HG03469 (cell line): ENCODE data around the gene IGFBP5.

Experiments
- ATAC-seq: cut with Tn5 transposase; IDR thresholded peaks from one replicate; pipeline ENCODE4 v1.9.1; 2021; ENCODE audit warnings: mild to moderate bottlenecking, moderate library complexity, moderate number of reproducible peaks; ENCODE audit not compliant: unreplicated experiment

IGFBP5 gene

DNA sequence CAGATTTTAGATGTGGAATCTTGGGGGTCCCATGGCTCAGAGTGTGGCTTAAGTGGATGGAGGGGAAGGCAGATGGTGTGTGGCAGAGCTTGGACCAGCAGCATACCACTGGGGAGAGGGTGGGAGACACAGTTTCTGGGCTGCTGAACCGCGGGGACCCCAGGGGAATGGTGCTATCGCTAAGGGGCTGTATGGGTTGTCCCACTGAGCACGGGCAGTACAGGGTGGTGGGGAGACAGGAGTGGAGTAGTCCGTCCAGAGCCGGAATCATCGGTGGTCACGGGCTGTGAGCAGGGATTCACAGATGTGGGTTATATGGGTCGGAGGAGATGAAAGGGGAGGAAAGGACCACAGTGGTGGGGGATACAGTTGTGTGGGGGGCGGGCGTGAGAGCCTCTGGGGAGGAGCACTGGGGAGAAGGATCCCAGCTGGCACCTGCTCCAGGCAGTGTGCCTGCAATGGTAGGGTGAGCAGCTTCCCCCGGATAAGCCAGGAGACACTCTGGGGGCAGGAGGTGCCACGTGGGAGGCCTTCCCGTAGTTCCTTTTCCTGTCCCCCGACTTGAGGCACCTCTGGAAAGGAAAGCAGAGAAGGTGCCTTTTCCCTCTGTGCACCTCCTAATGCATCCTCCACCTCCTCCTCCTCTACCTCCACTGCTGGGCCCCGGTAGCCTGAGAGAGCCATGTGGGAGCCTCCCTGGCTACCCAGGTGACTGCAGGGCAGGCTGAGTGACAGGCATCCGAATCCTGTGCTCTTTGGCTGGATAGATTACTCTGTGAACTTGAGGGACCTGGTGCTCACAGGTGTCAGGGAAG is 24.9 kb downstream of the IGFBP5 start:
- no peak for ATAC-seq

DNA sequence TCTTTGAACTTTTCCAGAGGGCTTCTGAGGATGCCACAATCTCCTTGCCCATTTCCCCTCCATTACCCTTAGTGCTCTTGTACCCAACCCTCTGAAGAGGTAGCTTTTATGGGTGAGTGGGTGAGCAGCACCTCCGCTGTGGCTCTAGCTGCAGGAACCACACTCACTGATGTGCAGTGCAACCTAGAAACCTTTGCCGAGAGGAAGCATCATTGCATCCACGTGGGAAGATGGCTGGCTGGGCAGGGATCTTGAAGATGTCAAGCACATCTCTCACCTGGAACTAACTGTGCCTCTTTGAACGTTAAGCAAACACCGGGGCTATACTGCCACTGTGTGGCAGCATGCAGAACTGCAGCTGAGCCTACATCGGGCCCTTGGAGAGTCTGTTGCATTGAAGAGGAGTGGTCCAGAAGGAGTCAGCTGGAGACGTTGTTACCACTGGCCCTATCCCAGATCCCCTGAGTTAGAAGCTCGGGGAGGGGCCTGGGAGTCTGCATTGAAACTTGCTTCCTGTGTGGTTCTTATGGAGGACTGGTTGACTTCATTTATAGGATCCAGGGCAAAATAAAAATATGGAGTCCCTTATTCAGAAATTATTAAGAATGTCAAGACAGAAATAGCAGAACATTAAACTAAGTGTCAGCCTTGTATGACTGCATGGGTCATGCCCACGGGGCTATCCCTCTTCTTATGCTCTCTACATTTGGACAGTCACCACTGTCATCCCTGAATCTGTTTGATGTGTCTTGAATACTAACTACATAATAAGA is 28.7 kb downstream of the IGFBP5 start:
- no peak for ATAC-seq

DNA sequence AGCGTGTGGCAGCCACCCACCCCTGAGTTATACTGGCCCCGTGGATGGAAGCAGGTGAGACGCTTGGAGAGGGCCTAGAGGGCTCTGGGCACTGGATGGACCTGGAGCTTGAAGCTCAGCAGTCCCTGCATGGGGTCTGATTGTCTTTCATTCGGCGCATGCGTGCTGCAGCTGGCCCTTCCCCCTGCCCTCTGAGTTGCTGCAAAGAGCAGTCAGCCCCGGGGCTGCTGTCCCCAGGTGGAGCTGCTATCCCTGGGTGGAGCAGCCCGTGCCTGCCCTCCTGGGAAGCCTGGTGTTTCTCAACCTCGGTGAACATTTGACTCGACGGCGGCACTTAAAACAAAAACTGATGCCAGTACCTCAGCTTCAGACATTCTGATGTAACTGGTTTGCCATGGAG is 29.6 kb downstream of the IGFBP5 start:
- ATAC-seq = no peak

GRCh38 chr2:216665242-216665641 is 30.1 kb downstream of the IGFBP5 start:
- no peak for ATAC-seq

DNA sequence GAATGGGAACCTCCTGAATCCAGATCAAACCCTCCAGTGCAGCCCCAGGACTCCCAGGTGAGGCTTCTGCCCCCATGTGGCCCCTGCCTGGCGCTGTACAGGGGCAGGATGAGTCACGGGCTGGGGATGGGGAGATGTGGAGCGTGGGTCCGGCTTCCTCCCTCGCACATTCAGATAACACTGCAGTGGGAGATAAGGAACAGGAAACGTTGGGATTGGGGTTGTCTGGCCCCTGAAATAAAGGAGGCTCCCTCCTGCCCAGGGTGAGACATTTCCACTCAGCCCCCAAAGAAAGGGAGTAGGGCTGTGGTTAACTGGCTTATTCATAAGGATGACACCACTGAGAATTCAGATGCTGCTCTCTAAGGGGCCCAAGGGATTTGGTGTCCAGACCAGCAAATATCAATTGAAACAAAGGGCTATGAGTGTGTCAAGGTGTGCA is 30.7 kb downstream of the IGFBP5 start:
- no peak for ATAC-seq

DNA sequence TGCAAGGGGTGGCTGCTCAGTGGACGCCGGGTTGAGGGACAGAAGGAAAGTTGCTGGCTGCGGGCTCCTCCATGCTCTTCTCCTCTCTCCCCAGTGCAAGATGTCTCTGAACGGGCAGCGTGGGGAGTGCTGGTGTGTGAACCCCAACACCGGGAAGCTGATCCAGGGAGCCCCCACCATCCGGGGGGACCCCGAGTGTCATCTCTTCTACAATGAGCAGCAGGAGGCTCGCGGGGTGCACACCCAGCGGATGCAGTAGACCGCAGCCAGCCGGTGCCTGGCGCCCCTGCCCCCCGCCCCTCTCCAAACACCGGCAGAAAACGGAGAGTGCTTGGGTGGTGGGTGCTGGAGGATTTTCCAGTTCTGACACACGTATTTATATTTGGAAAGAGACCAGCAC is 31.5 kb downstream of the IGFBP5 start:
- no peak for ATAC-seq

- ATAC-seq = no peak
These were observed 32.2 kb downstream of the IGFBP5 start for GRCh38 chr2:216663106-216663505.

GRCh38 chr2:216661639-216662375 is 33.5 kb downstream of the IGFBP5 start:
- no peak for ATAC-seq

- no peak for ATAC-seq
These were observed 34.3 kb downstream of the IGFBP5 start for GRCh38 chr2:216661051-216661450.

GRCh38 chr2:216660496-216660895 is 34.9 kb downstream of the IGFBP5 start:
- no peak for ATAC-seq

GRCh38 chr2:216659276-216659675 is 36.1 kb downstream of the IGFBP5 start:
- ATAC-seq = no peak

DNA sequence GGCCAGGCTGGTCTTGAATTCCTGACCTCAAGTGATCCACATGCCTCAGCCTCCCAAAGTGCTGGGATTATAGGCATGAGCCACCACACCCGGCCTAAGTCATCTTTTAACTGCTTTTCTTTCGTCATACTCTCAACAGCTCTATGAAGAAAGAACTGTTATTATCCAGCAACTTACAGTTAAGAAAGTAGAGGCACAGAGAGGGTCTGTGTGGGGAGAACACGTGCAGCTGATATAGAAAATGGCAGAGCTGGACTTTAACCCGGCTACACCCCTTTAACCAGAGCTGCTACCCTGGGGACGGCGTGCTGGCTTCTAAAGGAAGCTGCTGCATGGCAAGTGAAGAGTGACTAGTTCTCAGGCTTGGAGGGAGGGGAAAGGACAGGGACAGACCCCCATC is 36.6 kb downstream of the IGFBP5 start:
- ATAC-seq = no peak

DNA sequence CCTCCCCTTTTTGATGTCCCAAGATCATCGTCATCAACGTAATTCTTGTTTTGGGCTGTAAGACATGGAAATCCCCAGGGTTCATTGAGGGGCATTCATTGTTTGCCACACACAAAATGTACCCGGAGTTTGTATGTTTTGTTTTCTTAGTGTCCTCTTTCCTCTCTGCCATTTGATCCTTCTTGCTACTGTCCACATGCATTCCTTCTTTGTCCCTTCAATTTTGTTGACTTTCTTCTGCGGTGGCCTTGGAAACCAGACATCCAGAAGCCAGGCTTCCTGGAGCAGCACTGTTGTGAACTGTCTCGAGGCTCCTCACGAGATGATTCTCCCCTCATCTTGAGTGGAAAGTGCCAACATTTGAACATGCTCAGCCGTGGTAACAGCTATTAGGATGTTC is 37.4 kb downstream of the IGFBP5 start:
- no peak for ATAC-seq

- no peak for ATAC-seq
These were observed 38.1 kb downstream of the IGFBP5 start for GRCh38 chr2:216657086-216657855.

DNA sequence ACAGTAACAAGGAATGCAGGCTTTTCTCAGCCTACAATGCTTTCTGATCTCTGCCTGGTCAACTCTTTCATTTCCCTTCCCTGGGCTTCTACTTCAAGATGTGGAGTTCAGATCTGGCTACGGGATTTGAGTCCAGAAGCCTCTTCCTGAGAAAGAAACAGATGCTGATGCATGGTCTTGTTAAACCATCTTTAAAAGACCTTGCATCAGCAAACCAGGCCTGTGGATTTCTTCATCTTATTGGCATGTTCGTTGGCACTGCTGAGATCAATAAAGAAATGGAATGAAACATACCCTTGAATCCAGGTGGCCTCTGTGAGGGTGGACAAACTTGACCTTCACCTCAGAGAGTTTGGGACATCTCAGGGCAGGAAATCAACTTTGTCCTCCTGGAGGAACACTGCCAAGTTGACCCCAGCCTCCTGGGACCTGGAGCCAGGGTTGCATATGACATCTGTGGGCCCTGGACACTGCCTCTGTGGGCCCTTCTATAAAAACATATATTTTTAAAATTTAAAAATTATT is 40.8 kb downstream of the IGFBP5 start:
- ATAC-seq = no peak

DNA sequence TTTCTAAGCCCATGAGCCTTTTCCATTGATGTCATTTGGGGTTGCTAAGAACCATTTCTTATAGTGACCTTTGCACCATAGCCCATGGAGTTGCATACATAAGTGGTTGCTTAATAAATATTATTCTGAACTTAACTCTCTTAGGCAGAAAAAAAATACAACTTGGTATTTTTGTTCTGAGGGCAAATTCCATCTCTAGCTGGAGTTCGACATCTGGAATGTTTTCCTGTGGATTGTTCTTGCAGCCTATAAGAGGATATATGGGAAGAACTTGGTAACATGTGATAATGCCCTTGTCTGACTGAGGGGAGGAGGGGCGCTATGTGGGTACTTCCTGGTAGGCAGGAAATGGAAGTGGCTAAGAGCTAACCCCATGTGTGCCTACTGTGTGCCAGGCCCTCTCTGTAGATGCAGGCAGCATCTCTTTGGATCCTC is 41.4 kb downstream of the IGFBP5 start:
- ATAC-seq = no peak

- no peak for ATAC-seq
These were observed 42.1 kb downstream of the IGFBP5 start for GRCh38 chr2:216653093-216653799.

DNA sequence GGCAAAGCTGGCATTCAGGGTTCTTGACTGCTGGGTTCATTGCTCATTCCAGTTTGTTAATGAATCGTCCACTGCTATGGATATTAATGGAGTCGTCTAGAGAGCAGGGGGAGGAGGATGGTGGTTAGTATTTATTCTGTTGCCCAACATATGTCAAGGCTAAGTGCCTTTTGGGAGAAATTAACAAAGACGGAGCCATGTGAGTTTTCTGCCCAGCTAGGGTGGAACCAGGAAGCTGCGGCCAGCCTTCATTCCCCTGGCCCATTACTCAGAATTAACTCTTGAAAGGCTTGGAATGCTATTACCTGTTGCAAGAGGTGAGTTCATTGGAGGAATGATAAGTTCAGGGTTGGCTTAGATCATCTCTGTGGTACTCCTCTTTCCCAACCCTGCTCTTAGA is 42.8 kb downstream of the IGFBP5 start:
- ATAC-seq = no peak

- no peak for ATAC-seq
These were observed 43.9 kb downstream of the IGFBP5 start for GRCh38 chr2:216651351-216651881.
